Measurements from ENCODE around the gene SLX4IP. TPM values are rescaled to one million over a fixed set of nuclear protein-coding genes. Genes with fewer than 3 reads are reported as not detected.
A peak's percentile ranks its signal among the peaks of the same experiment; 100 is the strongest.

The SLX4IP gene
- total and polyA plus RNA-seq, 7 donors, result 0.20 to 1.9 (median 0.86) TPM

GRCh38 chr20:10667560-10668167 lies 232.6 kb downstream of the SLX4IP start:
- no peaks in the 10 kb centered on the region for H3K9me3 ChIP-seq
- no peak for ATAC-seq
- H3K27ac ChIP-seq, result peak overlapping the region; percentile 61
- H3K27me3 ChIP-seq (ENCODE audit: insufficient read depth in 3 of 3, low read length in 2 of 3), result no peaks in the 10 kb centered on the region
- DNase-seq, result no peak
- H3K4me3 ChIP-seq, result peak overlapping the region; percentile 97
- H3K4me1 ChIP-seq, result peaks cover 39% of the 10 kb centered on the region
- 83 to 86% (median 85%) methylated on average over 6 of the region's 6 CpGs for WGBS, 3 donors
- intact Hi-C loops (cut with DNase I), result loop anchor here (5.0 to 10.0 kb wide), 2 partner anchors 193 to 605 kb away; no protein-coding TSS in a partner anchor
- H3K36me3 ChIP-seq (ENCODE audit: insufficient read depth in 1 of 2, low read depth in 1 of 2), result peaks cover 0 to 33% of the 10 kb centered on the region in 2 donors
- no peak for TF ChIP-seq CTCF (IDR thresholded peaks at IDR 0.05)

- WGBS, 3 donors, result 73 to 76% (median 75%) methylated on average over 7 of the region's 7 CpGs
- H3K4me3 ChIP-seq, result peak overlapping the region; percentile 97
- no peak for TF ChIP-seq CTCF (IDR thresholded peaks at IDR 0.05)
- peaks cover 36% of the 10 kb centered on the region for H3K4me1 ChIP-seq
- DNase-seq (no peak), ATAC-seq (no peak)
- intact Hi-C loops (cut with DNase I), result loop anchor here (5.0 to 10.0 kb wide), 2 partner anchors 194 to 603 kb away; no protein-coding TSS in a partner anchor
- no peak overlapping the region for H3K27ac ChIP-seq
- no peaks in the 10 kb centered on the region for H3K27me3 ChIP-seq (ENCODE audit: insufficient read depth in 3 of 3, low read length in 2 of 3)
- no peaks in the 10 kb centered on the region for H3K9me3 ChIP-seq
- H3K36me3 ChIP-seq (ENCODE audit: insufficient read depth in 1 of 2, low read depth in 1 of 2), result peaks cover 0 to 25% of the 10 kb centered on the region in 2 donors
These were observed 233.7 kb downstream of the SLX4IP start for GRCh38 chr20:10668677-10669368.

- no peak for TF ChIP-seq CTCF (IDR thresholded peaks at IDR 0.05)
- peak overlapping the region; percentile 97 for H3K4me3 ChIP-seq
- no peaks in the 10 kb centered on the region for H3K9me3 ChIP-seq
- no peaks in the 10 kb centered on the region for H3K27me3 ChIP-seq (ENCODE audit: insufficient read depth in 3 of 3, low read length in 2 of 3)
- peaks cover 0 to 23% of the 10 kb centered on the region in 2 donors for H3K36me3 ChIP-seq (ENCODE audit: insufficient read depth in 1 of 2, low read depth in 1 of 2)
- intact Hi-C loops (cut with DNase I), result loop anchor here (5.0 to 10.0 kb wide), 9 partner anchors 185 to 875 kb away; no protein-coding TSS in a partner anchor
- peaks cover 30% of the 10 kb centered on the region for H3K4me1 ChIP-seq
- ATAC-seq (no peak), DNase-seq (no peak)
- WGBS, 3 donors, result 26 to 47% (median 32%) methylated on average over 6 of the region's 6 CpGs
- peak overlapping the region; percentile 92 for H3K27ac ChIP-seq
These were observed 234.8 kb downstream of the SLX4IP start for GRCh38 chr20:10669843-10670446.

GRCh38 chr20:10670501-10671220 lies 235.6 kb downstream of the SLX4IP start:
- H3K4me3 ChIP-seq, result peak overlapping the region; percentile 97
- H3K36me3 ChIP-seq (ENCODE audit: insufficient read depth in 1 of 2, low read depth in 1 of 2), result peaks cover 0 to 18% of the 10 kb centered on the region in 2 donors
- no peak for DNase-seq
- no peaks in the 10 kb centered on the region for H3K9me3 ChIP-seq
- peak overlapping the region; percentile 92 for H3K27ac ChIP-seq
- WGBS, 3 donors, result 31 to 51% (median 37%) methylated on average over 18 of the region's 18 CpGs
- TF ChIP-seq CTCF (IDR thresholded peaks at IDR 0.05), result no peak
- H3K27me3 ChIP-seq (ENCODE audit: insufficient read depth in 3 of 3, low read length in 2 of 3), result no peaks in the 10 kb centered on the region
- ATAC-seq, result no peak
- H3K4me1 ChIP-seq, result peaks cover 23% of the 10 kb centered on the region
- intact Hi-C loops (cut with DNase I), result loop anchor here (5.0 to 10.0 kb wide), 8 partner anchors 184 to 874 kb away; no protein-coding TSS in a partner anchor
